Measurements from ENCODE around the gene PLBD1.

Gene PLBD1

GRCh38 chr12:14482886-14483285, 84.8 kb downstream of the PLBD1 start:
- DNase-seq: no peak

GRCh38 chr12:14482361-14482760, 85.3 kb downstream of the PLBD1 start:
- no peak for DNase-seq

- no peak for DNase-seq
Measured at GRCh38 chr12:14481201-14481600, 86.5 kb downstream of the PLBD1 start.

GRCh38 chr12:14479004-14479403, 88.7 kb downstream of the PLBD1 start:
- DNase-seq: no peak

- no peak for DNase-seq
Measured at GRCh38 chr12:14473707-14474287, 93.9 kb downstream of the PLBD1 start.

GRCh38 chr12:14471497-14471896, 96.2 kb downstream of the PLBD1 start:
- no peak for DNase-seq

- no peak for DNase-seq
Measured at GRCh38 chr12:14460212-14460841, 107.4 kb downstream of the PLBD1 start.

GRCh38 chr12:14454098-14454907, 113.4 kb downstream of the PLBD1 start:
- peak; percentile 11 for DNase-seq

Measured in NCI-H2029 treated with DMSO at 0.1 percent for 48 hours (cell line).